Cerebellar cortex (tissue), 1 donor: Measurements from ENCODE around the gene CETP.

ENCODE experiments used
- DNase-seq: peaks from one replicate; pipeline ENCODE4 v3.0.0-alpha.2; 2015; ENCODE audit warnings: low spot score

The CETP gene

GRCh38 chr16:57021757-57022156 is 60.0 kb downstream of the CETP start:
- DNase-seq: no peak

- no peak for DNase-seq
These were observed 60.7 kb downstream of the CETP start for GRCh38 chr16:57022445-57022844.

- DNase-seq: no peak
These were observed 61.9 kb downstream of the CETP start for GRCh38 chr16:57023541-57024249.

- DNase-seq: no peak
These were observed 63.3 kb downstream of the CETP start for GRCh38 chr16:57024894-57025680.

GRCh38 chr16:57025941-57026777 is 64.4 kb downstream of the CETP start:
- no peak for DNase-seq

- DNase-seq: no peak
These were observed 65.0 kb downstream of the CETP start for GRCh38 chr16:57026778-57027062.

GRCh38 chr16:57027067-57027466 is 65.3 kb downstream of the CETP start:
- no peak for DNase-seq

GRCh38 chr16:57028086-57028485 is 66.3 kb downstream of the CETP start:
- no peak for DNase-seq

GRCh38 chr16:57029161-57030160 is 67.7 kb downstream of the CETP start:
- no peak for DNase-seq

GRCh38 chr16:57030346-57030902 is 68.7 kb downstream of the CETP start:
- DNase-seq: no peak

GRCh38 chr16:57031156-57031555 is 69.4 kb downstream of the CETP start:
- DNase-seq: no peak

- DNase-seq: no peak
These were observed 70.6 kb downstream of the CETP start for GRCh38 chr16:57032346-57032745.

- DNase-seq: no peak
These were observed 71.2 kb downstream of the CETP start for GRCh38 chr16:57032931-57033330.
